HFF-Myc (cell line): ENCODE results near the gene C1QTNF6.

Source experiments
- DNase-seq: peaks from one replicate; pipeline ENCODE4 v3.0.0-alpha.2; 2011; ENCODE audit warnings: low read depth; ENCODE audit errors: extremely low read depth
- H3K4me3 ChIP-seq: replicated peaks from 2 replicates; pipeline ENCODE4 v1.5.1; 2011; ENCODE audit warnings: low read depth, mild to moderate bottlenecking, control low read depth, low read length
- CTCF ChIP-seq: IDR thresholded peaks from 2 replicates; pipeline ENCODE4 v1.5.1; 2012; ENCODE audit warnings: mild to moderate bottlenecking, low read depth, low read length, control low read depth; ENCODE audit errors: missing control alignments

The C1QTNF6 gene

DNA sequence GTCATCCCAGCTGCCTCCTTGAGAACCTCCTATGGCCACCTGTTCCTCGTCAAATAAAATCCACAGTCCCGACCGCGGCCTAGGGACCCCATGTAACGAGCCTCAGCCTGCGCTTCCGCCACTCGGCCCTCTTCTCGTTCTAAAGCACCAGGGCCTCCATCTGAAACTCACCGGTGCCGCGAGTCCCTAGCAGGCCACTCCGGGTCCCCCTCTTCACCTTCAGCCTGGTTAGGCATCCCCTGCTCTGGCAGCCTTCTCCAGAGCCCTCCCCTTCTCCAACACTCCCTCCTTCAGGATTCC is 26.6 kb upstream of the C1QTNF6 start:
- DNase-seq: no peak
- no peak overlapping the region for H3K4me3 ChIP-seq
- TF ChIP-seq CTCF: no peak

- no peak for TF ChIP-seq CTCF
- H3K4me3 ChIP-seq: no peak overlapping the region
- DNase-seq: no peak
Observed at GRCh38 chr22:37213941-37214730, 26.1 kb upstream of the C1QTNF6 start.

GRCh38 chr22:37213218-37213855 is 25.3 kb upstream of the C1QTNF6 start:
- DNase-seq: no peak
- TF ChIP-seq CTCF: no peak
- no peak overlapping the region for H3K4me3 ChIP-seq

- no peak for DNase-seq
- no peak within 1 kb of the TSS for H3K4me3 ChIP-seq
- TF ChIP-seq CTCF: no peak
Observed at GRCh38 chr22:37212174-37212906, 24.3 kb upstream of the C1QTNF6 start, which contains the start of gene SSTR3. Gene SSTR3 (minus strand): TSS chr22:37212477. CDS start chr22:37207803, 4,674 bp downstream.

DNA sequence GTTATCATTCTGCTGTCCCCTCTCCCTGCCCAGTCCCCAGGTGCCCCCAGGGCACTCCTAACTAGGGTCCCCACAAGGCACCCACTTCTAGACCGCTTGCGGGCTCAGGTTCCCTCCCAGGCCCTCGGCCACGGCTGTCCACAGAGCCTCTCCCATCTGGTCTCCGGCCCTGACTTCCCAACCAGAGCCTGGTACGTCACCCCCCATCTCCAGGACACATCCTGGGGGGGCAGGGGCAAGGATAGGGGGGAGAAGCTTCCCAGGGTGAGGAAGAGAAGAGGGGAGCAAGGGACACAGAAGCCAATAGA is 23.8 kb upstream of the C1QTNF6 start:
- H3K4me3 ChIP-seq: no peak overlapping the region
- TF ChIP-seq CTCF: no peak
- no peak for DNase-seq

- no peak for DNase-seq
- H3K4me3 ChIP-seq: no peak overlapping the region
- TF ChIP-seq CTCF: no peak
Observed at GRCh38 chr22:37211075-37211865, 23.2 kb upstream of the C1QTNF6 start.
